GM23338 (cell line): ENCODE results near the gene FCHSD2. TPM values are rescaled to one million over a fixed set of nuclear protein-coding genes. Genes with fewer than 3 reads are reported as not detected.

Experiments
- ATAC-seq: fragments of 200-7000 bp; cut with Tn5 transposase; 3 replicates; pipeline ENCODE4 v1.9.1; 2020
- DNase-seq: peaks from one replicate; pipeline ENCODE4 v3.0.0-alpha.2; 2015; ENCODE audit warnings: low spot score
- H2AFZ ChIP-seq: fragments of 200-600 bp; sonication (generic); 2 replicates; pipeline ENCODE4 v1.8.0; 2016; ENCODE audit warnings: antibody characterized with exemption, mild to moderate bottlenecking, moderate library complexity
- H3F3A ChIP-seq: fragments of 200-600 bp; sonication (generic); replicated peaks from 2 replicates; pipeline ENCODE4 v1.8.0; 2017; ENCODE audit warnings: antibody characterized with exemption, mixed run types, low read depth
- H3K27ac ChIP-seq: fragments of 200-600 bp; sonication (generic); 2 replicates; pipeline ENCODE4 v1.6.1; 2016; ENCODE audit warnings: low read depth
- H3K27me3 ChIP-seq: fragments of 200-600 bp; sonication (generic); 2 replicates; pipeline ENCODE4 v1.8.0; 2016; ENCODE audit warnings: mild to moderate bottlenecking, mixed run types, moderate library complexity; ENCODE audit not compliant: insufficient read depth
- H3K36me3 ChIP-seq: fragments of 200-600 bp; sonication (generic); 2 replicates; pipeline ENCODE4 v1.8.0; 2016; ENCODE audit warnings: mild to moderate bottlenecking; ENCODE audit not compliant: insufficient read depth
- H3K4me1 ChIP-seq: fragments of 200-600 bp; sonication (generic); 2 replicates; pipeline ENCODE4 v1.8.0; 2016; ENCODE audit warnings: mild to moderate bottlenecking, moderate library complexity; ENCODE audit not compliant: insufficient read depth
- H3K4me2 ChIP-seq: fragments of 200-600 bp; sonication (generic); 2 replicates; pipeline ENCODE4 v1.7.1; 2017; ENCODE audit warnings: mixed run types
- H3K4me3 ChIP-seq: fragments of 200-600 bp; sonication (generic); 2 replicates; pipeline ENCODE4 v1.6.1; 2016; ENCODE audit warnings: mixed run types
- H3K79me2 ChIP-seq: fragments of 200-600 bp; sonication (generic); replicated peaks from 2 replicates; pipeline ENCODE4 v1.8.0; 2017; ENCODE audit warnings: mild to moderate bottlenecking; ENCODE audit not compliant: insufficient read depth
- H3K9me2 ChIP-seq: fragments of 200-600 bp; sonication (generic); 2 replicates; pipeline ENCODE4 v1.8.0; 2017; ENCODE audit not compliant: insufficient read depth
- H4K20me1 ChIP-seq: fragments of 200-600 bp; sonication (generic); replicated peaks from 2 replicates; pipeline ENCODE4 v1.8.0; 2017; ENCODE audit warnings: mild to moderate bottlenecking; ENCODE audit not compliant: insufficient read depth
- H3K27ac Mint-ChIP-seq: 2 replicates; pipeline ENCODE4 v1.8.0; 2020; ENCODE audit warnings: inconsistent platforms, mild to moderate bottlenecking, moderate library complexity, mixed read lengths
- H3K27me3 Mint-ChIP-seq: 3 replicates; pipeline ENCODE4 v1.8.0; 2022; ENCODE audit warnings: low read depth, mild to moderate bottlenecking, moderate library complexity, mixed read lengths, inconsistent platforms; ENCODE audit not compliant: insufficient read depth, poor library complexity
- H3K36me3 Mint-ChIP-seq: 3 replicates; pipeline ENCODE4 v1.8.0; 2021; ENCODE audit warnings: low read depth, mild to moderate bottlenecking, inconsistent platforms, moderate library complexity, mixed read lengths
- H3K4me1 Mint-ChIP-seq: 3 replicates; pipeline ENCODE4 v1.8.0; 2020; ENCODE audit warnings: mild to moderate bottlenecking, inconsistent platforms, mixed read lengths
- H3K4me3 Mint-ChIP-seq: 3 replicates; pipeline ENCODE4 v1.8.0; 2021; ENCODE audit warnings: moderate library complexity, mild to moderate bottlenecking, inconsistent platforms, mixed read lengths
- H3K9me3 Mint-ChIP-seq: 3 replicates; pipeline ENCODE4 v1.8.0; 2020; ENCODE audit warnings: moderate library complexity, mild to moderate bottlenecking, inconsistent platforms, mixed read lengths
- CREB1 ChIP-seq: fragments of 250-450 bp; sonication (Bioruptor Pico); IDR thresholded peaks from 2 replicates; pipeline ENCODE4 v1.5.0; 2020; ENCODE audit warnings: low read depth, mild to moderate bottlenecking, moderate library complexity
- CTCF ChIP-seq, 2 experiments: fragments of 200-600 bp in 1 of 2; sonication (generic) in 1 of 2; conservative IDR thresholded peaks; 2 replicates each; pipeline versions ENCODE4 v1.5.1 to v1.6.1; 2016 to 2017; ENCODE audit warnings: antibody characterized with exemption in 2 of 2, low read depth in 2 of 2, mild to moderate bottlenecking in 2 of 2, moderate library complexity in 1 of 2
- ETS1 ChIP-seq: IDR thresholded peaks from 2 replicates; pipeline ENCODE4 v1.6.1; 2016; ENCODE audit warnings: antibody characterized with exemption
- EZH2 ChIP-seq: fragments of 200-600 bp; sonication (generic); IDR thresholded peaks from one replicate; pipeline ENCODE4 v1.8.0; 2017; ENCODE audit warnings: antibody characterized with exemption, mild to moderate bottlenecking, low read depth; ENCODE audit not compliant: unreplicated experiment
- EZH2phosphoT487 ChIP-seq: fragments of 200-600 bp; sonication (generic); IDR thresholded peaks from one replicate; pipeline ENCODE4 v1.8.1; 2018; ENCODE audit warnings: antibody characterized with exemption; ENCODE audit not compliant: unreplicated experiment
- JUNB ChIP-seq: IDR thresholded peaks from one replicate; pipeline ENCODE4 v1.6.1; 2016; ENCODE audit warnings: antibody characterized with exemption; ENCODE audit not compliant: unreplicated experiment
- NANOG ChIP-seq: IDR thresholded peaks from 2 replicates; pipeline ENCODE4 v1.6.1; 2016; ENCODE audit warnings: antibody characterized with exemption, borderline replicate concordance
- POLR2AphosphoS5 ChIP-seq: IDR thresholded peaks from 2 replicates; pipeline ENCODE4 v1.6.1; 2016; ENCODE audit warnings: antibody characterized with exemption, low read depth
- REST ChIP-seq: IDR thresholded peaks from one replicate; pipeline ENCODE4 v1.6.1; 2018; ENCODE audit warnings: antibody characterized with exemption; ENCODE audit not compliant: unreplicated experiment
- STAT1 ChIP-seq: IDR thresholded peaks from one replicate; pipeline ENCODE4 v1.6.1; 2016; ENCODE audit warnings: antibody characterized with exemption; ENCODE audit not compliant: unreplicated experiment
- ZNF114 ChIP-seq: fragments of 250-450 bp; sonication (Bioruptor Pico); IDR thresholded peaks from 2 replicates; pipeline ENCODE4 v1.5.0; 2020; ENCODE audit warnings: mild to moderate bottlenecking, moderate library complexity
- ZNF462 ChIP-seq: fragments of 250-450 bp; sonication (Bioruptor Pico); IDR thresholded peaks from 2 replicates; pipeline ENCODE4 v1.5.0; 2020; ENCODE audit warnings: mild to moderate bottlenecking, moderate library complexity
- polyA plus RNA-seq: library from polyadenylated mRNA; unstranded; fragments of >200 nt; fragmentation: Nextera tagmentation; extraction: Ambion mirVana; gene quantifications from 2 replicates; pipeline ENCODE4 v1.2.1, GENCODE V29; 2016
- total RNA-seq: library from RNA; depleted of rRNA; stranded (reverse); fragments of >200 nt; shearing (Covaris generic); gene quantifications from 2 replicates; pipeline ENCODE4 v1.2.3, GENCODE V29; 2014

FCHSD2 gene
- total and polyA plus RNA-seq, 2 experiments from 2014 or later, result 3.6 to 5.2 TPM

GRCh38 chr11:73175551-73176144, 33.5 kb upstream of the FCHSD2 start:
- no peaks in the 10 kb centered on the region for H3F3A ChIP-seq
- H3K4me3 ChIP-seq, result no peak overlapping the region
- no peak for DNase-seq
- no peak overlapping the region for H3K4me2 ChIP-seq
- H3K36me3 ChIP-seq, result no peaks in the 10 kb centered on the region
- no peaks in the 10 kb centered on the region for H3K9me3 Mint-ChIP-seq
- no peak overlapping the region for H3K4me3 Mint-ChIP-seq
- H2AFZ ChIP-seq, result no peak overlapping the region
- no peak for ATAC-seq
- no peaks in the 10 kb centered on the region; the same call in 1 of the 2 replicates for H4K20me1 ChIP-seq
- TF ChIP-seq EZH2 (no peak), EZH2phosphoT487 (no peak), JUNB (no peak), ZNF462 (CRISPR knock-in tag) (no peak), REST (no peak), CTCF (conservative IDR thresholded peaks at IDR 0.05; ENCODE audit: low read depth in 2 of 2) (no peak), CREB1 (CRISPR knock-in tag) (no peak), NANOG (no peak), STAT1 (no peak), POLR2AphosphoS5 (no peak), ETS1 (no peak), ZNF114 (CRISPR knock-in tag) (no peak)
- no peaks in the 10 kb centered on the region for H3K4me1 Mint-ChIP-seq
- no peaks in the 10 kb centered on the region for H3K79me2 ChIP-seq
- peaks cover 11% of the 10 kb centered on the region for H3K27me3 Mint-ChIP-seq
- no peaks in the 10 kb centered on the region for H3K9me2 ChIP-seq
- no peaks in the 10 kb centered on the region for H3K4me1 ChIP-seq
- no peaks in the 10 kb centered on the region for H3K27me3 ChIP-seq
- no peak overlapping the region for H3K27ac Mint-ChIP-seq
- H3K27ac ChIP-seq, result no peak overlapping the region
- no peaks in the 10 kb centered on the region for H3K36me3 Mint-ChIP-seq
